Stimulated activated CD4-positive, alpha-beta T cell treated with anti-CD3 and anti-CD28 coated beads, Interleukin-2, amount 100 ng/mL, for 4 hours (primary cell): ENCODE measurements around the gene TUBB2B.
"Not testable (repeated sequence)": the region's sequence is repeated elsewhere in the genome, so short reads cannot be mapped to it uniquely, and the experiment has no call there.

Experiments
- DNase-seq: peaks from one replicate; pipeline ENCODE4 v3.0.0-alpha.2; 2020; ENCODE audit warnings: low read depth

TUBB2B gene

GRCh38 chr6:3186974-3187382 is 40.5 kb downstream of the TUBB2B start:
- DNase-seq: no peak

- no peak for DNase-seq
Measured at GRCh38 chr6:3183066-3183465, 44.4 kb downstream of the TUBB2B start.

GRCh38 chr6:3181105-3181504 is 46.3 kb downstream of the TUBB2B start:
- no peak for DNase-seq

GRCh38 chr6:3179945-3180344 is 47.5 kb downstream of the TUBB2B start:
- DNase-seq: not testable (repeated sequence)

- DNase-seq: not testable (repeated sequence)
Measured at GRCh38 chr6:3178666-3179065, 48.8 kb downstream of the TUBB2B start.

GRCh38 chr6:3176562-3177355 is 50.7 kb downstream of the TUBB2B start:
- DNase-seq: no peak

- DNase-seq: no peak
Measured at GRCh38 chr6:3175715-3176402, 51.6 kb downstream of the TUBB2B start.
